Measurements from ENCODE around the gene SMYD3.

GRCh38 chr1:246497331-246497915 lies 9.7 kb downstream of the SMYD3 start:
- TF ChIP-seq CTCF (IDR thresholded peaks at IDR 0.05; ENCODE audit: insufficient read depth, low read length) (peak; percentile 50), GABPA (IDR thresholded peaks at IDR 0.05; ENCODE audit: low read depth) (no peak)
